Measurements from ENCODE around the gene TSPEAR.

Gene TSPEAR

GRCh38 chr21:44449473-44450363, 261.7 kb downstream of the TSPEAR start:
- intact Hi-C loops (cut with DNase I): no loop called here
- peak in 11 of 42 donors; percentile 0 to 34 (median 17) for DNase-seq

GRCh38 chr21:44448651-44449131, 262.7 kb downstream of the TSPEAR start:
- intact Hi-C loops (cut with DNase I): no loop called here
- DNase-seq: peak in 11 of 42 donors; percentile 1 to 37 (median 15)

Data from head of caudate nucleus (tissue), 42 donors.